Diencephalon (tissue), 1 donor: Measurements from ENCODE around the gene MCMBP. TPM values are rescaled to one million over a fixed set of nuclear protein-coding genes. Genes with fewer than 3 reads are reported as not detected.

Experiments
- total RNA-seq: library from RNA; depleted of rRNA; stranded (reverse); fragments of >200 nt; gene quantifications from one replicate; pipeline ENCODE4 v1.2.3, GENCODE V29; 2014

Gene MCMBP
- 45.4 TPM for total RNA-seq

DNA sequence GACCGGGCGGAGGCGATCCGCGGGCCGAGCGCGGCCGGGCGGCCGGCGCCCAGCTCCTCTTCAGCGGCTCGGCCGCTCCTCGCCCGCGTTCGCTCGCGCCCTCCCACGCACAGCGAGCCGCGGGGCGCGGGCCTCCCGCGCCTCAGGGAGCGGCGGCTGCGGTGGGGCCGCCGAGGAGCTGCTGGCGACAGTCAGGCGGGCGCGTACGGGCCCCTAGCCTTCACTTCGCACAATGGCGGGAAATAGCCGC lies at the start of gene MCMBP:
Gene MCMBP (minus strand): TSS at position 234 of the 250 bp plus-strand sequence. CDS start 259 bp downstream, outside the sequence.

GRCh38 chr10:119892188-119893065 lies 19.8 kb upstream of the MCMBP start, which contains the start of gene SEC23IP:
TSS of gene SEC23IP (plus strand) at chr10:119892730. CDS start at chr10:119892783, 53 bp downstream.

Other genes with a start within 250 kb of the MCMBP start
- gene BAG3, start 221.5 kb downstream of the MCMBP start, total RNA-seq, result 2.1 TPM
- 329 TPM for gene INPP5F, start 146.8 kb downstream of the MCMBP start, total RNA-seq
- 18.5 TPM for gene SEC23IP, start 19.9 kb upstream of the MCMBP start, total RNA-seq